ENCODE measurements around the gene GPR78. TPM values are rescaled to one million over a fixed set of nuclear protein-coding genes. Genes with fewer than 3 reads are reported as not detected.

GPR78 gene
- total and polyA plus RNA-seq, 2 of the 13 experiments (the other 11 are each of a cell fraction or from before 2014, with no cell fraction given) = 0.01 to 0.07 TPM

- Histone ChIP-seq H3K4me1 (ENCODE audit: insufficient read depth, low read length) (no peaks in the 10 kb centered on the region), H3K4me2 (ENCODE audit: low read depth, low read length) (no peak overlapping the region), H3K27me3 (ENCODE audit: control insufficient read depth in 1 of 2, insufficient read depth in 2 of 2, low read length in 2 of 2) (no peaks in the 10 kb centered on the region; a peak in 2 of 5 replicates), H4K20me1 (ENCODE audit: insufficient read depth, low read length) (no peaks in the 10 kb centered on the region), H3K9me3 (ENCODE audit: low read length) (no peaks in the 10 kb centered on the region), H2AFZ (ENCODE audit: low read length) (no peak overlapping the region), H3K79me2 (ENCODE audit: insufficient read depth, low read length) (no peaks in the 10 kb centered on the region), H3K27ac (ENCODE audit: extremely low read length, insufficient read depth, low read length) (no peak overlapping the region), H3K9ac (ENCODE audit: insufficient read depth, low read depth, low read length) (no peak overlapping the region), H3K4me3 (replicated peaks in 1 of 3; ENCODE audit: insufficient read depth in 1 of 3, low read depth in 2 of 3, low read length in 3 of 3) (no peak overlapping the region), H3K36me3 (replicated peaks in 1 of 2; ENCODE audit: control insufficient read depth in 1 of 2, insufficient read depth in 2 of 2, low read length in 2 of 2) (no peaks in the 10 kb centered on the region)
- in situ Hi-C loops (cut with HindIII; ENCODE audit: extremely low pct_ligation_motif_present, low pct_unique_long_range_greater_than_20kb) = no loop called here
- no TSS peak for BruUV-seq (replicated peaks)
- DNase-seq (ENCODE audit: low spot score) = no peak
- WGBS (ENCODE audit: low lambda C conversion rate) = 0% methylated on average over 1 of the region's 1 CpG
- CTCF ChIA-PET (ENCODE audit: low intra/inter-chr PET ratio, low total read pairs) = no interaction called here
- POLR2A ChIA-PET = no interaction called here
- no peak for FAIRE-seq
- intact Hi-C loops (cut with micrococcal nuclease; ENCODE audit: unreplicated experiment) = no loop called here
- no peak for ATAC-seq
- TF ChIP-seq ZNF775 (CRISPR knock-in tag; IDR thresholded peaks at IDR 0.05; ENCODE audit: borderline replicate concordance) (no peak), ZNF770 (CRISPR knock-in tag; IDR thresholded peaks at IDR 0.05) (no peak), NFYB (CRISPR knock-in tag; IDR thresholded peaks at IDR 0.05) (no peak), MIXL1 (CRISPR knock-in tag; IDR thresholded peaks at IDR 0.05) (no peak), ZNF790 (CRISPR knock-in tag; IDR thresholded peaks at IDR 0.05; ENCODE audit: borderline replicate concordance) (no peak), ZFP37 (CRISPR knock-in tag; IDR thresholded peaks at IDR 0.05; ENCODE audit: borderline replicate concordance) (no peak)
Measured at GRCh38 chr4:8570201-8570600, 10.0 kb upstream of the GPR78 start.
